ENCODE results near the gene MTA3.
A peak's percentile ranks its signal among the peaks of the same experiment; 100 is the strongest.

MTA3 gene

DNA sequence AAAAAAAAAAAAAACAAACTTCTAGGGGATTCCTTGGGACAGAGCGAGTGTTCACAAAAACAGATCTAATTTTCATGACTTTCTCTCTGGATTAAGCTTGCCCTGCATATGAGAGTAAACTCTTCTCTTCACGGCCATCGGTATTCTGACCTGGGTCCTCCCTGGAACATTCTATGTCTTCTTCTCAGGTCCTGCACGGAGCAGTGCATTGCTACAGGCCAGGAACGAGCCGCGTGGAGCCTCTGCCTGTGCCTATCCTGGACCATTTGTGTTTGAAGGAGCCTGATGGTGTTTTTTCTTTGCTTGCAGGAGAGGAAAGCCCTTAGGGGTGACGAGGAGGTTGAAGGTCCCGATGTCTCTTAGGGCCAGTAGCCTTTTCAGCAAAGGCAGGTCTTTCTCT lies 197.3 kb downstream of the MTA3 start:
- DNase-seq = no peak

DNA sequence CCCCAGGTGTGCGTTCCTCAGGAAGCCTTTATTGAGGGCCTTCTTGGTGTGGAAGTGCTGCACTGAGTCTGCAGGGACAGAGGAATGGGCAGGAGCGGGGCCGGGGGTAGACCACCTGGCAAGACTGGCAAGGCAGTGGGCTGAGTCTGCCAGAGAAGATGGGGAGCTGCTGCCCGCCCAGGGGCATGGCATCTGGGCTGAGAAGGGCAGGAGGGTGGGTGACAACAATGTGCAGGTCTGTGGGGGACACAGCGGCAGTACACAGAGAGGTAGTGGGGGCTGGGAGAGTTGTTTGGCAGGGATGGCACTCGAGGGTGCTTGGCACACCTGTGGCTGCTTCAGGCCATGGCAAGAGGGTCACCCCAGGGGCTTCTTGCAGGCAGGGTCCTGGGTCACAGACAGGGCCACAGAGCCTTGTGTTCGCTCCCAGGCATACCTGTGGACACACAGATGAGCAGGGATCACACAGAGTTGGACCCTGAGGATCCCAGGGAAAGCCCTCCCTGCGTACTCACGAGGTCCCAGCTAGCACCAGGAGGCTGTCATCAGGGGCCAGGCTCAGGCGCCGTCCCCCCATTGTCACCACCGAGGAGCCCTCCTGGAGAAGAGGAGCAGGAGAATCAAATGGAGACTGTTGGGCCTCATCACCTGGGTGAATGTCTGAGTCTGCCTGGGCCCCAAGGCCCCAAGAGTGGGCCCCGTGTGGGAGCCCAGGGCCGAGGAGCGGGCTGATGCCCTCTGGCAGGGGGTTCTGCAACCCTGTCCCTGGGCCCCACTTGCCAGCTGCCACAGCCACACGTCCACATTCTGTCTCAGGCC lies 198.9 kb downstream of the MTA3 start:
- no peak for DNase-seq

DNA sequence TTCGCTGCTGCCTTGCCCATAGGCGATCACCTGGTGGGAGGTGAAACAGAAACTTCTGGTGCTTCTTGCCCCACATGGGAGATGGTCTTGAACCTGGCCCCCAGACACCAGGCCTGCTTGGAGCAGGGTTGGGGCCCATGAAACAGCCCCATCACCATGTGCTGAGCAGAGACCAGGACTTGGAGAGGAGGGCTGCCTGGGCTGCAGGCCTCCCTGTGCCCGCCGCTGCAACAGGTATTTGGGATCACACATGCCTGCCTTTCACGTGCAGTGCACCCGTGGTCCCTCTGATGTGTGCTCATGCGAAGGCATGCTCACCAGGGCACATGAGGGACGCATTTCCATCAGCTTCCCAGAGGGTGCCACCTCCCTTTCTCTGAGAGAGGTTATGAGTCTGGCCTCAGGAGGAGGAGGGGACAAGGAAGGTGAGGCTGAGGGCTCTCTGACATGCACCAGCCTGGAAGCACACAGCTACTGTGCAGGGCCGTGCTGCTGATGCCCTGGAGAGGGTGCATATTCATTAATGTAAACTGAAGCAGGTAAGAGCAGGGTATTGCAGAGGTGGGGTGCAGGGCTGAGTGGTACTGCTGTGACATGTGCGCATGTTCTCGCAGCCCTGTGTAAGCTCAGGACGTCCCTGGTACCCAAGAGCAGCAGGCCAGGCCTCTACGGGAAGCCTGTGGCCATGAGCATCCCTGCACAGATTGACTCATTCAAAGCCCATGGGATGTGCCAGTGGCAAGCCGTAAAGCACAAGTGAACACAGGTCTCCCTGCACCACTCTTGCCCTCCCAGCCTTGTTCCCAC lies 199.7 kb downstream of the MTA3 start:
- DNase-seq = no peak

DNA sequence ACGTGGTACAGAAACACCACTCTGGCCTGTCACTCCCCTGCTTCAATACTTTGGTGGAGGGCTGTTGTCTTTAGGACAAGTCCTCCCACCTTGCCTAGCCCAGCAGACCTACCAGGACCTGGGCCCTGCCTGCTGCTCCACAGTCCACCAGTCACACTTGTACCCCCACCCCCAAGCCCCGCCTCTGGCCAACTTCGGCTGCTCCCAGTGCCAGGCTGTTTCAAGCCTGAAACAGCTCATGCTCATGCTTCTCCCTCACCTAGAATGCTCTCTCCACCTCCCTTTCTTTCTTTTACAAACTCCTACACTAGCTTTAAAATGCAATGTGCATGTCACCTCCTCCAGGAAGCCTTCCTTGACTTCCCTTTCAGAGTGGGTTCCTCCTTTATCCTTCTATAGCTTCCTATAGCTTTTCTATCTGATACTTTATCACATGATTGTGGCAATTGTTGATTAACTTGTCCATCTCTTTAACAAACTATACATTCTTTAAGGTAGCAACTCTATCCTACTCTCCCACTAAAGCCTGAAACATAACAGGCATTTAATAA lies 200.3 kb downstream of the MTA3 start:
- DNase-seq = no peak

DNA sequence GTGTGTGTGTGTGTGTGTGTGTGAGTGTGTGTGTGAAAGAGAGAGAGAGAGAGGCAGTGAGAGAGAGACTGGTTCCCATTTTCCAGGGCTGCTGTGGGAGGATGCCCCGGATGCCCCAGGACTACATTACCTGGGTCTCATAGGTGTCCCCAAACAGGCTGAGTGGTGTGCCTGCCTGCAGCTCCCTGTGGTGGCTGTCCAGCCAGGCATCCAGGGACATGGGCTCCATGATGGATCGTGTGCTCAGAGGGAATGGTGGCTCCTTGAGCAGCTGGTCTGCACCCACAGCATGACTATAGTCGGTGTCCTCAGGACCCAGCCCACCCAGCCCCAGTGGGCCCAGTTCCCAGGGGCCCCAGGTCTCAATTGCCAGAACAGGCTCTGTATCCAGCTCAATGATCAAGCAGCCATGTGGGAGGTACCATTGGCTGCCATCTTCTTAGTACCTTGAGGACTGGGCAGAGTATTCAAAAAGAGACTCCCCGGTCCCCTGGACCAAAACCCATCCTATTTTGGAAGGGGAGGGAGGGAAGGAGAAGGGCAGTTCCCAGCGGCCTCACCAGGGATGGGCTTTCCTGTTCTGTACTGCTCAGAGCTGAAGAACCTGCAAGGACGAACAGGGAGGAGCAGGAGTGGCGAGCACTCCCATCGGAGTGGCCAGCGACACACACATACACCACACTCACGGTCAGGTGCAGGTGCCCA lies 201.3 kb downstream of the MTA3 start:
- DNase-seq = no peak

DNA sequence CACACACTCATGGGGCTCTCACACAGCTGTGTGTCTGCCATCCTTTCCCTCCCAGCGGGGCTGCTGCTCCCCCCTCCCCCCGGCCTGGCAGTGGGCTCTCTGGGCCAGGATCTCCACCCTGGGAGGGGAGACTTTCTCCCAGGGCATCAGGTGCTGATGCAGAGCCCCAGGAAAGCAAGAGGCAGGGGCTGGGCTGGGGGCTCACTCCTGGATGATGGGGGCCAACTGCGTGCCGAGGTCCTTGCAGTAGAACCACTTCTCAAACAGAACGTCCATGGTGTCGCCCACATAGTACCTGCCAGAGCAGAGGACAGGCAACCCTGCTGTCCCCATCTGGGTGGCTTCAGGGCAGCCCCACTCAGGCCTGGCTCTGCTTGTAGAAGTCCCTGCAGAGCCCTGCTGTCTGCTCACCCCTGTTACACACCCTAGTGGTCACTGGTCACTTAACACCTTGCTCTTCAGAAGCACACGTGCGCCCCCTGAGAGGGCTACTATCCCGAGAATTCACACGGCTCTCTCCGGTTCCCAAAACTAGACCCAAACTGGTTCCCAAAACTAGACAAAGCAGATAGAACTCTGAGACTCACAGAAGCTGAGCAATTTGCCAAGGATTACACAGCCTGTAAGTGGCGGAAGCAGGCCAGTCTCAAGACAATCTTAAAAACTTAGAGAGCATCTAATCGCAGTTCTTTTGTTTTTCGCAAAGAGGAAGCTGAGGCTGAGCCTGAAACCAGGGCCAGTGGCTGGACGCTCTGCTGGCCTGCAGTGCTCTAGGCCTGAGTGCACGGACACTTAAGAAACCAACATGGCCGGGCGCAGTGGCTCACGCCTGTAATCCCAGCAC lies 202.1 kb downstream of the MTA3 start:
- peak; percentile 13 to 44 for DNase-seq

DNA sequence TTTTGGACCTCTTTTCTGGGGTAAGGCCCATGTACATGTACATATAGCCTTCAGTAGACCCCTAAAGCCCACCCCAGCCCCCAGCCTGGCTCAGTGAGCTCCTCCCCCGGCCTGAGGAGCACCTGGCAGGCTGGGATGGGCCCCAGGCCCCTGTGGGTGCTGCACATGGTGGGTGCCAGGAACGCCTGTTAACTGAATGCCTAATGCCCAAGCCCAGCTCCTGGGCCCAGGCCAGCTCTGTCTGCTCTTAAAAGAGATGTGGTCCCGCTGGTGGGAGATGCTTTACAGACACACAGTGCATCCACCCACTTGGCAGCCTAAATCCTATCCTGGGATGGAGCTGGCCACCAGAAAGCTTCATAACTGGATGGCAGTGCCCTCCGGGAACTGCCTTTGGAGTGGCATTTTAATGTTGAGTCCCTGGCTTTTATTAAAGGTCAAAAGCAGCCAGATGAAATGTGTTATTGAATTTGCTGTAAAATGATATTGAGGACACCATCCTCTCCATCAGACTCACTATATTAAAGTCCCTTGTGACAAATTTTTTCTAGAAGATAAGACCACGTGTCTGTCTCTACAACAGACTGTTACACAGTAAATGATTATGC lies 203.2 kb downstream of the MTA3 start:
- DNase-seq = no peak

DNA sequence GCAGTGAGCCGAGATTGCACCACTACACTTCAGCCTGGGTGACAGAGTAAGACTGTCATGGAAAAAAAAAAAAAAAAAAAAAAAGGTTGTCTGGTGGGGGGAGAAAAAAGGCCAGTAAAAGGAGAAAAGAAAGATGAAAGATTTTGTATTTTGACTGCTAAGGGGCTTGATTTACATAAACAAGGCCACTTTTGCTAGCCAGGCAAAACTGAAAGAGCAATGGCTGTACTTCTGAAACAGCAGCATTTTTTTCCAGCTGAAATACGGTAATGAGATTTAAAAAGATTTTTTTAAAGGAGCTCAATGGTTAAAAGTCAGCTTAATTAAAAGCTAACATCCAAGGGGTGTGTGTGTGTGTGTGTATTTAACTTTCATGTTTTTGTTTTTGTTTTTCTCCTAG lies 206.8 kb downstream of the MTA3 start:
- no peak for DNase-seq

DNA sequence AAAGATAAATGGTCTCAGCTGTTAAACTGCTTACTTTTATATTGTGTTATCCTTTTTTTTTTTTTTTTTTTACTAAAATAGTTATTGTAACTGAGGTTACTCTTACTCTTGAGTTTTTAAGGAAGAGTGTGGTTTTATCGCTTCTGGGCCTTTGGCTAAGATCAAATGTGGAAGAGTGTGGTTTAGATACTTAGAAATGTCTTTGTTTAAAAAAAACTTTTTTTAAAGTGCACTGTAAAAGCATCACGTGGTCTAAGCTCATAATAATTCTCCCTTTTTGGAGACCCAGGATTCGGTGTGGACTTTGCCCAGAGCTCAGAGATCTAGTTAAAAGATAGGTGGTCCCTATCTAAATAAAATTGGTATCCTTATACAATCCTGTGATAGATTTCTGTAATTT lies 207.4 kb downstream of the MTA3 start:
- no peak for DNase-seq

DNA sequence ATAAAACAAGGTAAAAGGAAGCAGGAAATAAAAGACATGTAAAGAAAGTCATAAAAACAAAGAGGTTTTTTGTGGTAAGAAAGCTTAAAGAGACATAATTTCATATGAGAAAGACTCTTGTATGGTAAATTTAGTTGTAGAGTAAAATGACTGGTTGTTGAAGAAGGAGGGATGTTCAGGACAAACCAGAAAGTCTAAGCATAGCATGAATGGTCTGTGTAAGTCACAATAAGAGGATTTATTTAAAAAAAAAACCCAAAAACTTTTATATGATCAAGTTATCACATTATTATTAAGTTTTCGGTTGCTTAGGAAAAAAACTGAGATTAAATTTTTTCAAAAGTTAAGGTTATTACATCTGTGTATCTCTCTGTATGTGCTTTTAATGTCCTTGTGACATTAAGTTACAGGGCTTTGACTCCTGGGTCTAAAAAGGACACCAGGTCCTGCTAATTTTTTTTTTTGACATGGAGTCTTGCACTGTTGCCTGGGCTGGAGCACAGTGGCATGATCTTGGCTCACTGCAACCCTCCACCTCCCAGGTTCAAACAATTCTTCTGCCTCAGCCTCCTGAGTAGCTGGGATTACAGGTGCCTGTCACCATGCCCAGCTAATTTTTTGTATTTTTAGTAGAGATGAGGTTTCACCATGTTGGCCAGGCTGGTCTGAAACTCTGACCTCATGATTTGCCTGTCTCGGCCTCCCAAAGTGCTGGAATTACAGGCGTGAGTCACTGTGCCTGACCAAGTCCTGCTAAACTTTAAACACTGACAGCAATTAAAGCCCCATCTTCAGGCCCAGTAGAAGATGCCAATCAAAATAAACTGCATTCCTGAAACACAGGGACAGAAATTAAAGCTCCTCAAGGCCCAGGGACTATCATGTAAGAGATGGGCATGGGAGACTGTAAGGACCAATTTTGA lies 209.7 kb downstream of the MTA3 start:
- DNase-seq = no peak

DNA sequence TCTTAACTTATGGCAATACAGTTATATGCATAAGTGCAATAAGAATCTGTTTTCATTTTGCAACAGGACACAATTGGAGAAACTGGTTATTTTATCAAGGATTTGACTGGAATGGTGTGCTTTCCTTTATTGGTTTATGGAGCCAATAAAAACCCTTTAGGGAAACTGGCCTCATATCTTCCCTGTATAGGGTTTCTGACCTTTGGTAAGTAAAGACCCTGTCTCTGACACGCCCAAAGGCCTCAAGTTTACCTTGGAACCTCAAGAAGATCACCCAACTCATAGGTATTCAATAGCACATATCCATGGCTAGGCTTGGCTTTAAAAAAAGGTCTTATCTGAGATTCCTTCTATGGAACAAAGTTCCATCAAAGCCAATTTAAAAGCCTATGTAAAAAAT lies 212.7 kb downstream of the MTA3 start:
- DNase-seq = no peak

DNA sequence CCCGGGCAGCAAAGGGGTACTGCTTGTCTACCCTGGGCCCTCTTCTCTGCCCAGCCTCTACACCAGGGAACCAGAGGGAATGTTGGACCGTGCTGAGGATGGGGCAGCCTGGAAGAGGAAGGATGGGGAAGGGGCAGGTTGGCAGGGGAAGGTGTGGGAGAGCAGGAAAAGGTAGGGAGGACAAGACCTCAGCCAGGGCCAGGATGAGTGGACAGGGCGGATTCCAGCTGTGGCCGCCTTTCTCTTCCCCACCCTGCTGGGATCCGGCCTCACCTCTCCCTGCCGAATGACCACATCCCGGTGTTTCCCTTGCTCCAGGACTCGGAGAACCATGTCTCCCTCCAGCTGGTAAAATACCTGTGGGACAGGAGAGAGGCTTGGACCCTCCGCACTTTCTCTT lies 215.1 kb downstream of the MTA3 start:
- no peak for DNase-seq

DNA sequence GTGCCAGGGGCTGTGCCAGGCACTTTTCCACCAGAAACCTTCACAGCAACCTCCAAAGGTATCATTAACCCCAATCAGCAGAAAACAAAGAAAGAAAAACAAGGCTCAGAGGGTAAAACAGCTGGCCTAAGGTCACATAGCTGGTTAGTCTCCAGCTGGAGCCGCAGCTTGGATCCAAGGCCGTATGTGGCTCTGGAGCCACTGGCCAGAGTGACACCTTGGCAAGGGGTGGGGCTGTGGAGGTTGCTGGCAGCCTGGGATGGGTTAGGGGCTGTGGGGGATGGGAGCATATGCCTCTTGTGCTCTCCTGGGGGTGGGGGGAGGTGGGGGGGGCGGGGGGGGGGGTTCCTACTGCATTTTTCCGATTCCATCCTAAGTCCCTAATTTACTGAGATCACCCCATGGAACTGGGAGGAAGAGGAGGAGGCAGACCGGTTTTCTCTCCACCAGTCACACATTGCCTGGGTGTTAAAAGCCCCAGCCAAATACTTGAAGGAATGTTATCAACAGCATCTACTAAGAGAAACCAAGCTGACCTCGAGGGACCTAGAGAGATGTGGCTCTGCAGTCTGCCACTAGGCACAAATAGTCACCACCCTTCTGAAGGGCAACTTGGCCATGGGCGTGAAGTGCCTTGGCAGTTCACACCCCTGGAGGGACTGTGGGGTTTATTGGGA lies 215.9 kb downstream of the MTA3 start:
- DNase-seq = no peak

DNA sequence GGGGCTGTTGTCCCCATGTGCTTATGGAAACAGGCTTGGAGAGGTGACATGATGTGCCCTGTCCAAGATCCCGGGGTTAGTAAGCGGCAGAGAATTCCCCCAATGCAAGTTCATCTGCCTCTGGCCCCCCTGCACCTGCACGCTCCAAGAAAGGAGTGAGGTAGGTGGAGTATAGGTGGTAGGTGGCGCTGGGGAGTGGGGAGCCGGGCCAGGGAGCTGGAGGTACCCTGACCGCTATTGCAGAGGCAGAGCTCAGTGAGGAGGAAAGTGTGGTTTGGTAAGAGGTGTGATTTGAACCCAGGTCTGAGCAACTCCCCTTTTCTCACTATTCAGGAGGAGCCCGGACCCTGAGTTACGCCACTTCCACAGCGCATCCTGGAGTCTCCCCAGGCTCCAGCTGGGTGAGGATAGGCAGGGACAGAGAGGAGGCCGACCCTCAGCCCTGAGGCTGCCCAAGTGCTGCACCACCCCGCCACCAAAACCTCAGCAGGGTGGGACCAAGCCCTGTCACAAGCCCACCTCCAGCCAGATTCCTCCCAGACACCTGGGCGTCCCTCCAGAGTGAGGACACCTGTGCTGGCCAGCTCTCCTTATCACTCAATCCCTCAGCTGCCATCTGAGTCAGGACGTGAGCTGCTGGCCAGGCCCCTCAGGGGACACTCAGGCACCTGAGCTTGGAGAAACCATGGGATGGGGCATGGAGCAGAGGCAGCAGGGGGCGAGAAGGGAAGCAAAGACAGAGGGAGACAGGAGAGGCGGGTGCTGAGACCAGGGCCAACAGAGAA lies 218.3 kb downstream of the MTA3 start:
- no peak for DNase-seq

DNA sequence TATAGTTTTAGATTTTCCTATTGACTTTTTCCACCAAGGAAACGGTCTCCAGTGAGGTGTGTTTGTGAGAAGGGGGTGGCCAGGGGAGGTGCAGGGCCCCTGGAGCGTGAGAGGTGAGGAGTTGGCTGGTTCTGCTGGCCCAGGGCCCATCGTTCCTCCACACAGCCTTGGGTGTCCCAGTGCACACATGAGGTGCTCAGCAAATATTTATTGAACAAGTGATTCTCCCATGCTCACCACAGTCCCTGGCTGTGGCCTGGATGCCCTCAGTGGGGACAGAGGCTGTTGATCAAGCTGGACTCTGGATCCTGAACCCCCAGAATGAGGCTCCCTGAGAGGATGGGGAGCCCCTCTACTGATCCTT lies 219.0 kb downstream of the MTA3 start:
- no peak for DNase-seq

DNA sequence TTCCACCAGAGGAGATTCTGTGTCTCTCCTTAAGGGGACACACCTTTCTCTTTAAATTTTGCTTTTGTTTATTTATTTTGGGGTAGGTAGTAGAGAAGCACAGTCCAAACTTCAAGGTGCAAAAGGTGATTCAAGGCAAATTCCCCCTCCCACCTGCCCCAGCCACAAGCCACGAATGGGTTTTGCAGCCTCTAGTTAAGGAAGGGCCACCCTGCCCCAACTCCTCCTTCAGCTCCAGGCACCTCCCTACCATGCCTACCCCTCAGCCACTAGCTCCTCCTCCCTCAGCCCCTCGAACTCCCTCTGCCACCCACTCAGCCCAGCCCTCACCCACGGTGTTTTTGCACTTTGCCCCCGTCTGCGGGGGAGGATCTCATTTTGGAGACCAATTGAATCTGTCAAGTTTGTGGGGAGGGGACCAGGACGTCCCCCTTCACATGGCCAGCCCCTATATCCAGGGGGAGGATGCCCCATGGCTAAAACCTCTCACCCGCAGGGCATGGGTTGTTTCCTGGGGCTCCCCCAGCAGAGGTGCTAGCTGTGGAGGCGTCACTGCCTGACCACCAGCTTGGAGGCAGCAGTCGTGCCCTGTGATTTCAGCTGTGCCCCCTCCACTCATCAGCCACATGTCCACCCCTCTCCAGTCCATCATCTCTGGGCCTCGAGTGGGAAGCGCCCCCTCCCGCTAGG lies 219.5 kb downstream of the MTA3 start:
- DNase-seq = no peak

DNA sequence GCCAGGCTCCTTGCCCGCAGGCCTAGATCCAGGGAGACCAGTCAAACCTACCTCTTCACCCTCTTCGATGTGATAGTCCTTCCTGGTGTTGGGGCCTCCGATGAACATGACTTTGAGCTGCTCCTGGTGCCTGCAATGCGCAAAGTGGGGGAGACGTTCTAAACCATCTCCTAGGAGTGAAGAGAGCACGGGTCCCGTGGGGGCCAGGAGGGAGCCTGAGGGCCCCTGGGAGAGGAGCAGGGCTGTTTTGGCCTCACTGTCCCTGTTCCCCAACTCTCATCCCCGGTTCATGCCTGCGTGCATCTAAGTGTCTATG lies 220.0 kb downstream of the MTA3 start:
- DNase-seq = no peak

DNA sequence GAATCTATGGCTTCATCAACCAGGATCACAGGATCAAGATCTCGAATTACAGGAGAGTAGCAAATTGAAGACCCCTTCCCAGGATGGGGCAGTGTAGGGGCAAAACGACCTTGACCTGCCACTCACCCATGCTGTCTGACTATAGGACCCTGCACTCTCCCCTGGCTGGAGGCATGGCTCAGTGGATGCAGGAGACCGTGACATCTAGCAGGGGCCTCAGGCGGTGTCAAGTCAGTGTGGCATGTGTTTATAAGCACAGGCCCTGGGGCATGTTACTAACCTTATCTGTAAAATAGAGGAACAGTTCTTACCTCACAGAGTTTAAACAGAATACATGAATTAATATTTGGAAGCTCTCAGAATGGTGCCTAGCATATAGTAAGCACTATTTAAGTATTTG lies 220.4 kb downstream of the MTA3 start:
- DNase-seq = no peak

DNA sequence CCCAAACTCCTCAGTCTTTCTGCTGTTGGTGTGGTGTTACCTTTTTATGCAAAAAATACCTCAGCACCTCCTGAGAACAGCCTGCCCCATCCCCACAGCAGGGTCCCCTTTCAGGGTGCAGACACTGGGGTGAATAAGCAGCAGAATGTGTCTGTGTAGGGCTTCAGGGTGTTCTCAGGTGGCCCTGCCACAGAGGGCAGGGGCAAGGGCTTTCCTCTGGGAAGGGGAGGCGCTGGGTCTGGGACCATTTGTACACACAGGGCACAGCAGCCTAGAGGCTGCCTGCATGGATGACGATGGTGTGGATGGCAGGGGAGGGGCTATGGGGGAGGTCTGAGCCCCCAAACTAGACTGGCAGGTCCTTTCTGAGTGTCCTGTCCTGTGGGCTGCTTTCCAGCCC lies 221.3 kb downstream of the MTA3 start:
- no peak for DNase-seq
